DND-41 (cell line): ENCODE data around the gene MRPS2.

Experiments
- EZH2 ChIP-seq: IDR thresholded peaks from 3 replicates; pipeline ENCODE4 v1.6.1; 2012; ENCODE audit warnings: borderline replicate concordance, low read depth, mild to moderate bottlenecking, moderate library complexity, low read length, inconsistent platforms; ENCODE audit not compliant: severe bottlenecking
- TF ChIP-seq, protein P1 (sequence below): IDR thresholded peaks from 2 replicates; pipeline ENCODE4 v1.5.1; 2012; ENCODE audit warnings: borderline replicate concordance, low read length, moderate library complexity, mild to moderate bottlenecking; ENCODE audit not compliant: poor library complexity, severe bottlenecking; ENCODE audit errors: extremely low read depth

DNA sequence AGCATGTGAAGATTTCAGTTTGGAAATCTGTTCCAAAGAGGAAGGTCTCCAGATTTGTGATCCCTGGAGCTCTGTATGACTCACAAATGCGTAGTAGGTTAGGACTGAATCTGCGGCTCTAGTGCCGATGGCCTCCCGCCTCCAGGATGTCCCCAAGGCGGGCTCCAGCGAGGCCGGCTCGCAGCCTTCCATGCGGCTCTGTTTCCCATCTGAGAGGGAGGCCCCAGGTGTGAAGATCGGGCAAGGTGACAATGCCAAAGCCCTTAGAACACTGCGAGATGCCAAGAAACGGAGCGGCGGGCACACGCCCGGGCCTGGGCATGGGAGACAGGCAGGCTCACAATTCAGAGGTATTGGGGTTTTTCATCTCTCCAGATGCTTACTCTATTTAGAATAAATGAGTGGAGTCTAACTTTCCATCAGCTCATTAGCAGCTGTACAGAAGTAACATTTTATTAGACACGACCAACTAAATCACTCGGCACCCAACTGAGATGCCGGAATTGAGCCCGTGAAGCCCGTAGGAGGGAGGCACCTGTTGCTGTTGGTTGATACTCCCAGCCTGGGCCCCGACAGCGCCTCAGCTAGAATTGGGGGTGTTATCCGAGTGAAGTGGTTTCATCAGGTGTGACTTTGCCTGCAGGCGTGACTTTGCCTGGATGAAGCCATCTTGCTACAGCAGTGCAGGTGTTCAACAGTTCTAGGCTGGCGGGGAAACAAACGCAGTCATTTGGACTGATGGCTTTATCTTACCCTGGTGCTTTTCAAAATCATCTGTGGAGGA is 7.4 kb upstream of the MRPS2 start:
- TF ChIP-seq EZH2: no peak
- TF ChIP-seq, protein P1, sequence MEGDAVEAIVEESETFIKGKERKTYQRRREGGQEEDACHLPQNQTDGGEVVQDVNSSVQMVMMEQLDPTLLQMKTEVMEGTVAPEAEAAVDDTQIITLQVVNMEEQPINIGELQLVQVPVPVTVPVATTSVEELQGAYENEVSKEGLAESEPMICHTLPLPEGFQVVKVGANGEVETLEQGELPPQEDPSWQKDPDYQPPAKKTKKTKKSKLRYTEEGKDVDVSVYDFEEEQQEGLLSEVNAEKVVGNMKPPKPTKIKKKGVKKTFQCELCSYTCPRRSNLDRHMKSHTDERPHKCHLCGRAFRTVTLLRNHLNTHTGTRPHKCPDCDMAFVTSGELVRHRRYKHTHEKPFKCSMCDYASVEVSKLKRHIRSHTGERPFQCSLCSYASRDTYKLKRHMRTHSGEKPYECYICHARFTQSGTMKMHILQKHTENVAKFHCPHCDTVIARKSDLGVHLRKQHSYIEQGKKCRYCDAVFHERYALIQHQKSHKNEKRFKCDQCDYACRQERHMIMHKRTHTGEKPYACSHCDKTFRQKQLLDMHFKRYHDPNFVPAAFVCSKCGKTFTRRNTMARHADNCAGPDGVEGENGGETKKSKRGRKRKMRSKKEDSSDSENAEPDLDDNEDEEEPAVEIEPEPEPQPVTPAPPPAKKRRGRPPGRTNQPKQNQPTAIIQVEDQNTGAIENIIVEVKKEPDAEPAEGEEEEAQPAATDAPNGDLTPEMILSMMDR: no peak
